SK-N-SH treated with all-trans-retinoic acid at 6 μM for 48 hours (cell line): ENCODE results near the gene OAS2.

Experiments used
- ARNTL ChIP-seq: fragments of 450-650 bp; formaldehyde crosslinking; IDR thresholded peaks from 2 replicates; pipeline ENCODE4 v1.5.0; 2020; ENCODE audit warnings: low read depth, mild to moderate bottlenecking, moderate library complexity, borderline replicate concordance
- BACH2 ChIP-seq: fragments of 250-450 bp; sonication (Bioruptor Pico); IDR thresholded peaks from 2 replicates; pipeline ENCODE4 v1.9.0; 2021; ENCODE audit warnings: mild to moderate bottlenecking, borderline replicate concordance
- CSDC2 ChIP-seq: fragments of 250-450 bp; sonication (Bioruptor Pico); IDR thresholded peaks from 2 replicates; pipeline ENCODE4 v1.5.0; 2020; ENCODE audit warnings: mild to moderate bottlenecking, moderate library complexity
- CSRNP3 ChIP-seq: fragments of 250-450 bp; sonication (Bioruptor Pico); IDR thresholded peaks from 2 replicates; pipeline ENCODE4 v1.5.1; 2021; ENCODE audit warnings: mild to moderate bottlenecking, moderate library complexity
- ESRRG ChIP-seq: fragments of 250-450 bp; sonication (Bioruptor Pico); IDR thresholded peaks from 2 replicates; pipeline ENCODE4 v1.6.1; 2021; ENCODE audit warnings: mild to moderate bottlenecking
- ISL1 ChIP-seq: fragments of 250-450 bp; sonication (Bioruptor Pico); IDR thresholded peaks from 2 replicates; pipeline ENCODE4 v2.1.2; 2022; ENCODE audit warnings: mild to moderate bottlenecking, moderate library complexity
- TCF4 ChIP-seq: fragments of 250-450 bp; sonication (Bioruptor Pico); IDR thresholded peaks from 2 replicates; pipeline ENCODE4 v1.8.0; 2021; ENCODE audit warnings: mild to moderate bottlenecking, moderate library complexity, borderline replicate concordance
- TSHZ2 ChIP-seq: fragments of 250-450 bp; sonication (Bioruptor Pico); IDR thresholded peaks from 2 replicates; pipeline ENCODE4 v1.5.0; 2020; ENCODE audit warnings: mild to moderate bottlenecking, moderate library complexity
- ZC3H10 ChIP-seq: fragments of 250-450 bp; sonication (Bioruptor Pico); IDR thresholded peaks from 2 replicates; pipeline ENCODE4 v1.5.1; 2021; ENCODE audit warnings: mild to moderate bottlenecking, moderate library complexity
- ZFP3 ChIP-seq: fragments of 250-450 bp; sonication (Bioruptor Pico); IDR thresholded peaks from 2 replicates; pipeline ENCODE4 v1.5.0; 2020; ENCODE audit warnings: mild to moderate bottlenecking, moderate library complexity
- ZFP30 ChIP-seq: fragments of 450-650 bp; formaldehyde crosslinking; IDR thresholded peaks from 2 replicates; pipeline ENCODE4 v1.5.0; 2022; ENCODE audit warnings: mild to moderate bottlenecking, moderate library complexity
- ZNF70 ChIP-seq: fragments of 450-650 bp; formaldehyde crosslinking; IDR thresholded peaks from 2 replicates; pipeline ENCODE4 v1.5.0; 2020; ENCODE audit warnings: mild to moderate bottlenecking, moderate library complexity
- ZNF8 ChIP-seq: fragments of 450-650 bp; formaldehyde crosslinking; IDR thresholded peaks from 2 replicates; pipeline ENCODE4 v1.5.0; 2020; ENCODE audit warnings: mild to moderate bottlenecking, moderate library complexity
- TF ChIP-seq, protein P1 (sequence below): fragments of 250-450 bp; sonication (Bioruptor Pico); IDR thresholded peaks from 2 replicates; pipeline ENCODE4 v1.8.0; 2020; ENCODE audit warnings: mild to moderate bottlenecking, moderate library complexity, borderline replicate concordance

DNA sequence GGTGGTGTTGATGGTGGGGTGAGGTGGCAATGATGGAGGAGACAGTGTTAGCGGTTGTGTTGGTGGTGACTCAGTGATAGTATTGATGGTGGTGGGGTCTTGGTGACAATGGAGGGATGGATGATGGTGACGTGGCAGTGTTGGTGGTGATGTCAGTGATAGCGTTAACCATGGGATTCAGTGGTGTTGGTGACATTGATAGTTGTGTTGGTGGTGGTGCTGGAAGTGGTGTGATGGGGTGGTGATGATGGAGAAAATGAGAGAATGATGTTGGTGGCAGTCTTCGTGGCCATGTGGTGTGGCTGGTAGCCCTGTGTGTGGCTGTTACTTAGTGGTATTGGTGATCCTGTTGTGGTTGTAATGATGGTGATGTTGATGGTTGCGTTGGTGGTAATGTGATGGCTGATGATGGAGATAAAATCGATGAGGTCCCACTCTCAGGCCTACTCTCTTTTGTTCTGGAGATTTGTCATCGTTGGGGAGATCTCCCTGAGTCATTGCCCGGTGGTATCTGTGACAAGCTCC, 80.8 kb downstream of the OAS2 start:
- TF ChIP-seq ZFP3 (CRISPR knock-in tag), result no peak
- no peak for TF ChIP-seq CSRNP3 (CRISPR knock-in tag)
- no peak for TF ChIP-seq ESRRG (CRISPR knock-in tag)
- TF ChIP-seq, protein P1, sequence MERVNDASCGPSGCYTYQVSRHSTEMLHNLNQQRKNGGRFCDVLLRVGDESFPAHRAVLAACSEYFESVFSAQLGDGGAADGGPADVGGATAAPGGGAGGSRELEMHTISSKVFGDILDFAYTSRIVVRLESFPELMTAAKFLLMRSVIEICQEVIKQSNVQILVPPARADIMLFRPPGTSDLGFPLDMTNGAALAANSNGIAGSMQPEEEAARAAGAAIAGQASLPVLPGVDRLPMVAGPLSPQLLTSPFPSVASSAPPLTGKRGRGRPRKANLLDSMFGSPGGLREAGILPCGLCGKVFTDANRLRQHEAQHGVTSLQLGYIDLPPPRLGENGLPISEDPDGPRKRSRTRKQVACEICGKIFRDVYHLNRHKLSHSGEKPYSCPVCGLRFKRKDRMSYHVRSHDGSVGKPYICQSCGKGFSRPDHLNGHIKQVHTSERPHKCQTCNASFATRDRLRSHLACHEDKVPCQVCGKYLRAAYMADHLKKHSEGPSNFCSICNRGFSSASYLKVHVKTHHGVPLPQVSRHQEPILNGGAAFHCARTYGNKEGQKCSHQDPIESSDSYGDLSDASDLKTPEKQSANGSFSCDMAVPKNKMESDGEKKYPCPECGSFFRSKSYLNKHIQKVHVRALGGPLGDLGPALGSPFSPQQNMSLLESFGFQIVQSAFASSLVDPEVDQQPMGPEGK (CRISPR knock-in tag), result no peak
- no peak for TF ChIP-seq TSHZ2 (CRISPR knock-in tag)
- no peak for TF ChIP-seq CSDC2 (CRISPR knock-in tag)
- no peak for TF ChIP-seq ZFP30 (CRISPR knock-in tag)
- no peak for TF ChIP-seq BACH2 (CRISPR knock-in tag)
- no peak for TF ChIP-seq ZNF8 (CRISPR knock-in tag)
- TF ChIP-seq TCF4, result no peak
- no peak for TF ChIP-seq ISL1 (CRISPR knock-in tag)
- no peak for TF ChIP-seq ZC3H10
- TF ChIP-seq ZNF70 (CRISPR knock-in tag), result no peak
- no peak for TF ChIP-seq ARNTL (CRISPR knock-in tag)
